Smooth muscle cell (in vitro differentiated cells): ENCODE measurements around the gene ARNT2. TPM values are rescaled to one million over a fixed set of nuclear protein-coding genes. Genes with fewer than 3 reads are reported as not detected.

Experiments
- DNase-seq: peaks from one replicate; lab custom pipeline; 2025; ENCODE audit not compliant: unreplicated experiment; lab: John Stamatoyannopoulos, UW
- H2AFZ ChIP-seq: fragments of 200-600 bp; sonication (generic); 2 replicates; pipeline ENCODE4 v1.6.0; 2016; ENCODE audit warnings: antibody characterized with exemption, low read depth, mild to moderate bottlenecking
- H3F3A ChIP-seq: fragments of 200-600 bp; sonication (generic); 2 replicates; pipeline ENCODE4 v1.6.0; 2017; ENCODE audit warnings: antibody characterized with exemption, low read depth
- H3K27ac ChIP-seq: fragments of 200-600 bp; sonication (generic); 2 replicates; pipeline ENCODE4 v1.5.1; 2016; ENCODE audit warnings: low read depth, mild to moderate bottlenecking
- H3K27me3 ChIP-seq: fragments of 200-600 bp; sonication (generic); 2 replicates; pipeline ENCODE4 v1.6.1; 2016; ENCODE audit warnings: low read depth, mild to moderate bottlenecking
- H3K36me3 ChIP-seq: fragments of 200-600 bp; sonication (generic); 2 replicates; pipeline ENCODE4 v1.5.1; 2016; ENCODE audit warnings: low read depth
- H3K4me1 ChIP-seq: fragments of 200-600 bp; sonication (generic); 2 replicates; pipeline ENCODE4 v1.5.1; 2016; ENCODE audit warnings: low read depth
- H3K4me2 ChIP-seq: fragments of 200-600 bp; sonication (generic); 2 replicates; pipeline ENCODE4 v1.6.0; 2016; ENCODE audit warnings: mild to moderate bottlenecking
- H3K4me3 ChIP-seq: fragments of 200-600 bp; sonication (generic); 2 replicates; pipeline ENCODE4 v1.5.1; 2016; ENCODE audit warnings: mild to moderate bottlenecking
- H3K79me2 ChIP-seq: fragments of 200-600 bp; sonication (generic); 2 replicates; pipeline ENCODE4 v1.6.0; 2016; ENCODE audit warnings: low read depth, mild to moderate bottlenecking
- H3K9ac ChIP-seq: fragments of 200-600 bp; sonication (generic); 2 replicates; pipeline ENCODE4 v1.6.0; 2016; ENCODE audit warnings: low read depth
- H3K9me3 ChIP-seq: fragments of 200-600 bp; sonication (generic); replicated peaks from 2 replicates; pipeline ENCODE4 v1.5.1; 2016; ENCODE audit warnings: low read depth
- H4K20me1 ChIP-seq: fragments of 200-600 bp; sonication (generic); 2 replicates; pipeline ENCODE4 v1.6.0; 2016; ENCODE audit warnings: low read depth
- WGBS: methylation state at CpG from one replicate; pipeline ENCODE4 v1.1.7; 2016; ENCODE audit warnings: low lambda C conversion rate; 5-methylcytosine and 5-hydroxymethylcytosine counted together
- polyA plus RNA-seq: library from polyadenylated mRNA; unstranded; fragments of >200 nt; fragmentation: Nextera tagmentation; extraction: Ambion mirVana; gene quantifications from 2 replicates; pipeline ENCODE4 v1.2.1, GENCODE V29; 2016
- total RNA-seq: library from RNA; depleted of rRNA; stranded (reverse); fragments of >200 nt; gene quantifications from 2 replicates; pipeline ENCODE4 v1.2.3, GENCODE V29; 2014
- TF ChIP-seq, protein P1 (sequence below): fragments of 200-600 bp; sonication (generic); IDR thresholded peaks from 2 replicates; pipeline ENCODE4 v1.5.1; 2017; ENCODE audit warnings: borderline replicate concordance, mild to moderate bottlenecking, antibody characterized with exemption; ENCODE audit not compliant: insufficient read depth, poor library complexity, severe bottlenecking

Gene ARNT2
- total and polyA plus RNA-seq, 2 experiments from 2014 or later = 0.55 to 2.8 TPM

DNA sequence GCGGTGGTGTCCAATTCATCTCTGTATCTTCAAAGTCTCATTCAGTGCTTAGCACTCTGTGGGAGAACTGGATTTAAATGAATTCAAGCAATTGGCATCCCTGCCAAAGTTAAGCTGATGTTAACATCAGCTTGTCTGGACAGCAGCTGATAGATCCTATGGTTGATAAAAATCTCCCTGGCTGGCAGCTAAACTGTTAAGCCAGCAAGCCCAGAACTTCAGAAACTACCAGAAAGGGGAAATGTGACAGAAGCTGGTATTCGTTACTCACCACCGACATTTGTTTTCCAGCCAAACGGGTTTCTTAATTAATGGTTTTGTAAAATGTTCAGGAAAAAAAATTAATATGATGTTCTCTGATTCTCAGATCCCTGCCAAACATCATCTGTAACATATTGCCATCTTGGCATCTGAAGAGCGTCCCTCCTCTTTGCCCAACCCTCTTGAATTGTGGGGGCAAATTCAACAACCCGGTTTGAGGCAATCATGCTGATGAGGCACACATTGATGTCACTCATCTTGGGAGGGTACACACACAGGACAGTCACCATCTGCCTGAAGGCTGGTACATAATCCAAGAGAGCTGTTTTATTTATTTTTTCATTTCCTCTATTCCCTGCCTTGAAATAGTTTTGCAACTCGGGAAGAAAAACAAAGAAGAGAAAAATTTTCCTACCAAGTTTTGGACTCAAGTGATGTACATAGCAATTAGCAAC lies 214.7 kb downstream of the ARNT2 start:
- H3K4me3 ChIP-seq = no peak overlapping the region
- H3K79me2 ChIP-seq = no peaks in the 10 kb centered on the region
- no peak overlapping the region for H2AFZ ChIP-seq
- peaks cover 6% of the 10 kb centered on the region for H3K4me1 ChIP-seq
- H3K9me3 ChIP-seq = no peaks in the 10 kb centered on the region
- no peak overlapping the region for H3K4me2 ChIP-seq
- no peaks in the 10 kb centered on the region for H4K20me1 ChIP-seq
- no peaks in the 10 kb centered on the region for H3K36me3 ChIP-seq
- H3K27ac ChIP-seq = no peak overlapping the region
- H3F3A ChIP-seq = no peaks in the 10 kb centered on the region
- WGBS = 69% methylated on average over 7 of the region's 7 CpGs
- DNase-seq = no peak
- TF ChIP-seq, protein P1, sequence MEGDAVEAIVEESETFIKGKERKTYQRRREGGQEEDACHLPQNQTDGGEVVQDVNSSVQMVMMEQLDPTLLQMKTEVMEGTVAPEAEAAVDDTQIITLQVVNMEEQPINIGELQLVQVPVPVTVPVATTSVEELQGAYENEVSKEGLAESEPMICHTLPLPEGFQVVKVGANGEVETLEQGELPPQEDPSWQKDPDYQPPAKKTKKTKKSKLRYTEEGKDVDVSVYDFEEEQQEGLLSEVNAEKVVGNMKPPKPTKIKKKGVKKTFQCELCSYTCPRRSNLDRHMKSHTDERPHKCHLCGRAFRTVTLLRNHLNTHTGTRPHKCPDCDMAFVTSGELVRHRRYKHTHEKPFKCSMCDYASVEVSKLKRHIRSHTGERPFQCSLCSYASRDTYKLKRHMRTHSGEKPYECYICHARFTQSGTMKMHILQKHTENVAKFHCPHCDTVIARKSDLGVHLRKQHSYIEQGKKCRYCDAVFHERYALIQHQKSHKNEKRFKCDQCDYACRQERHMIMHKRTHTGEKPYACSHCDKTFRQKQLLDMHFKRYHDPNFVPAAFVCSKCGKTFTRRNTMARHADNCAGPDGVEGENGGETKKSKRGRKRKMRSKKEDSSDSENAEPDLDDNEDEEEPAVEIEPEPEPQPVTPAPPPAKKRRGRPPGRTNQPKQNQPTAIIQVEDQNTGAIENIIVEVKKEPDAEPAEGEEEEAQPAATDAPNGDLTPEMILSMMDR = no peak
- H3K27me3 ChIP-seq = no peaks in the 10 kb centered on the region
- H3K9ac ChIP-seq = no peak overlapping the region

DNA sequence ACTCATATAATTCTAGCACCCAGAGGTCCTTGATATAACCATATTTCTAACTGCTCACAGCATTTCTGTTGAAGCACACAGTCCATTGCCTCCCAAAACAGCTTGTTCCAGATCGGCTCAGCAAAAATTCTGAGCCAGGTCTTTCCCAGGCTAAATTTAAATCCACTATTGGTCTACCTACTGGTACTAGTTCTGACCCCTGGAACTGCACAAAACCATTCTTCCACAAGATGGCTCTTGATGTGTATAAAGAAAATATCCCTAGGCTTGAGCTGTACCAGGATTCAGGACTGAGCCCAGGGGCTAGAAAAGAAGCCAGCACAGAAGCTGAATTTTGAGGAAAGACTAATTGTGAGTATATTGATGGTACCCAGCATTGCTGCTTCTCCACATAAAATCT lies 215.5 kb downstream of the ARNT2 start:
- TF ChIP-seq, protein P1 = no peak
- H3K79me2 ChIP-seq = no peaks in the 10 kb centered on the region

DNA sequence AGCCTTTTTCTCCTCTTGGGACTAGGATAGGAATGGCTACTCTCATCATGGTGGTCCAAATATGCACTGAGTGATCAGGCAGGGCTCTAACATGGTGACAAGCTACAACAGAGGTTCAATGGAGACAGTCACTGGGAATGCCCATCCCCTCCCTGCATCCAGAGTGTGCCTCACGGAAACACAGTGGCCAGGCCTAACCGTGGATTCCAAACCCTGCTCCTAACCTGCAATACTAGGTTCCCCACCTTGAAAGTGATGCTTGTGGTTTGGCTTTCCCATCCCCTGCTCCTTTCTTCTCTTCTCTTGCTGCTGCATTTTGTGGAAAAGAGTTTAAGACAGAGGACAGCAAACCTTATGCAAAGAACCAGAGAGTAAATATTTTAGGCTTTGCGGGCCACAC lies 216.0 kb downstream of the ARNT2 start:
- H2AFZ ChIP-seq = no peak overlapping the region
- H3K27ac ChIP-seq = no peak overlapping the region
- WGBS = 95% methylated on average over 3 of the region's 3 CpGs
- TF ChIP-seq, protein P1 = no peak
- H3K9me3 ChIP-seq = no peaks in the 10 kb centered on the region
- no peak overlapping the region for H3K4me3 ChIP-seq
- no peaks in the 10 kb centered on the region for H3F3A ChIP-seq
- H3K79me2 ChIP-seq = no peaks in the 10 kb centered on the region
- no peaks in the 10 kb centered on the region for H4K20me1 ChIP-seq
- no peak for DNase-seq
- no peak overlapping the region for H3K4me2 ChIP-seq
- no peak overlapping the region for H3K9ac ChIP-seq
- H3K27me3 ChIP-seq = no peaks in the 10 kb centered on the region
- peaks cover 6% of the 10 kb centered on the region for H3K4me1 ChIP-seq
- H3K36me3 ChIP-seq = no peaks in the 10 kb centered on the region

More for the DNA sequence above, 215.5 kb downstream of the ARNT2 start:
- H3K27ac ChIP-seq = no peak overlapping the region
- peaks cover 6% of the 10 kb centered on the region for H3K4me1 ChIP-seq
- no peak for DNase-seq
- H3F3A ChIP-seq = no peaks in the 10 kb centered on the region
- H3K9ac ChIP-seq = no peak overlapping the region
- no peak overlapping the region for H2AFZ ChIP-seq
- H3K27me3 ChIP-seq = no peaks in the 10 kb centered on the region
- no peaks in the 10 kb centered on the region for H3K36me3 ChIP-seq
- 96% methylated on average over 1 of the region's 1 CpG for WGBS
- H4K20me1 ChIP-seq = no peaks in the 10 kb centered on the region
- H3K4me3 ChIP-seq = no peak overlapping the region
- no peaks in the 10 kb centered on the region for H3K9me3 ChIP-seq
- H3K4me2 ChIP-seq = no peak overlapping the region

DNA sequence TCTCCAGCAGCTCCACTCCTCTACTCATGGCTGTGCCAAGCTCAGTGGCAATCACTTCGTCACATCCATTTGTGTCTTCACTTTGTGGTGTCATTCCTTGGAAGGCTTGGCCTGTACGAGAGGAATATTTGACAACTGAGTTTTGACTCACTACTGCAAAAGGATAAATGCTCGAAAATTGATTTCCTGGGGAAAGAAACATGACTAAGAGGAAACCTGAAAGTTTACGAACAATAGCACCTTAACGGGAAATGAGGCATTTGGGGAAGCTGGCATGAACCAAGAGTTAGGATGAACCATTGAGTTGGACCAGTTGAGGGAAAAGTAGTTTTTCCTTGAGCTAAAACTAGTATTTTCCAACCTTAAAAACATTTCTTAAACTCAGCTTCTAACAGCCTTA lies 216.7 kb downstream of the ARNT2 start:
- Histone ChIP-seq H3K4me3 (no peak overlapping the region), H3K9me3 (no peaks in the 10 kb centered on the region), H3K27ac (no peak overlapping the region), H3K36me3 (no peaks in the 10 kb centered on the region), H2AFZ (no peak overlapping the region), H3K4me1 (peaks cover 6% of the 10 kb centered on the region), H3K4me2 (no peak overlapping the region), H4K20me1 (no peaks in the 10 kb centered on the region), H3F3A (no peaks in the 10 kb centered on the region), H3K79me2 (no peaks in the 10 kb centered on the region), H3K9ac (no peak overlapping the region), H3K27me3 (no peaks in the 10 kb centered on the region)
- 85% methylated on average over 5 of the region's 5 CpGs for WGBS
- no peak for DNase-seq
- TF ChIP-seq, protein P1 = no peak
